IPS-15b (cell line): ENCODE measurements around the gene CTR9.

Experiments used
- H3K27me3 ChIP-seq: one replicate; pipeline ENCODE4 v1.6.1; 2013; ENCODE audit warnings: low read length; ENCODE audit not compliant: control insufficient read depth, insufficient read depth
- H3K36me3 ChIP-seq: one replicate; pipeline ENCODE4 v1.6.1; 2013; ENCODE audit warnings: low read length; ENCODE audit not compliant: control insufficient read depth, insufficient read depth
- H3K4me1 ChIP-seq: one replicate; pipeline ENCODE4 v1.6.1; 2013; ENCODE audit warnings: mild to moderate bottlenecking, low read length; ENCODE audit not compliant: control insufficient read depth, insufficient read depth
- H3K4me3 ChIP-seq: one replicate; pipeline ENCODE4 v1.5.1; 2013; ENCODE audit warnings: low read depth, low read length
- H3K9ac ChIP-seq: one replicate; pipeline ENCODE4 v1.6.1; 2013; ENCODE audit warnings: low read depth, mild to moderate bottlenecking, low read length
- H3K9me3 ChIP-seq: one replicate; pipeline ENCODE4 v1.6.1; 2013; ENCODE audit warnings: mild to moderate bottlenecking, low read length; ENCODE audit not compliant: control insufficient read depth, insufficient read depth

The CTR9 gene

DNA sequence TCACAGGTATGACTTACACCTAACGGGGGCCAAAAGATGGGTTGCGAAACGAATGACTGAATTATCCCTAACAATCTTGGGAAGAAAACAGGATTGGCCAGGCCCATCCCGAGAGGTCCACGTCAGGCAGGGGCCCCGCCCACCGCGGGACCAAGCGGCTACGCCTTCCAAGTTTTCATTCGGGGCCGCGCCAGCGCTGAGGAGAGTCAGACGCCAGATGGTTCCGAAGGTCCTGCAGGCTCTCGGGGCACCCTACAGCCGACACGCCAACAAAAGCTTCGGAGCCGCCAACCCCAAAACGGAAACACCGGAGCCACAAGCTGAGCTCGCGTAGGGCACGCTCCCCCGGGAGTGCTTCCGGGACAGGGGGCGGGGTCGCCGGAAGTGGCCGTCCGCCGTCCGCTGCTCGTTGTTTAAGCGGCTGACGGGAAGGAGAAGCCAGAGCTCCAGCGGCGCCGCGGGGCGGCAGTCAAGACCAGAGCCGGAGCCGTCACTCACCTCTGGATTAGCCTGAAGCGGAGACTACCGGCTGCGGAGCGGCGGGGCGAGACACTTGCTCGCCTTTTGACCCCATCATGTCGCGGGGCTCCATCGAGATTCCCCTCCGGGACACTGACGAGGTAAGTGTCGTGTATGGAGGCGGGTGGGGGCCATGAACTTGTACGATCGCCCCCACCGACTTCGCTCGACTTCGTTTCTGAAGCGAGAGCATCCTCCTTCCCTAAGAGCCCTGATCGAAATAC, at the start of gene CTR9:
Gene CTR9, plus strand, starts transcription at position 409 of the 743 bp plus-strand sequence. Its CDS starts 167 bp downstream, at position 576.
- Histone ChIP-seq H3K4me3 (peak within 1 kb of the TSS; percentile 97), H3K9me3 (no peaks in the 10 kb centered on the region), H3K9ac (peak within 1 kb of the TSS; percentile 82), H3K27me3 (no peaks in the 10 kb centered on the region), H3K4me1 (peaks cover 6% of the 10 kb centered on the region), H3K36me3 (peaks cover 4% of the 10 kb centered on the region)

DNA sequence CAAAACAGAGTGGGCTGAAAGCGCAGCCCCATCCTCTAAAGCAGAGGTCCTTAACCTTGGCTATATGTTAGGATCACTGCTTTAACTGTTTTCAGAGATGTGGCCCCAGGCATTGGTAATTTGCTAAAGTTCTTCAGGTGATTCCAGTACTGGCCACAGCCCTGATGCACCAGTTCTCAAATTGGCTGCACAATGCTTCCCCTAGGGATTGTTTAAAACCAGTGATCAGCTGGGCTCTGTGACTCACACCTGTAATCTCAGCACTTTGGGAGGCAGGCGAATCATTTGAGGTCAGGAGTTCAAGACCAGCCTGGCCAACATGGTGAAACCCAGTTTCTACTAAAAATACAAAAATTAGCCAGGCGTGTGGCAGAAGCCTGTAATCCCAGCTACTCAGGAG, 49.1 kb upstream of the CTR9 start:
- H3K9me3 ChIP-seq = peaks cover 4% of the 10 kb centered on the region

DNA sequence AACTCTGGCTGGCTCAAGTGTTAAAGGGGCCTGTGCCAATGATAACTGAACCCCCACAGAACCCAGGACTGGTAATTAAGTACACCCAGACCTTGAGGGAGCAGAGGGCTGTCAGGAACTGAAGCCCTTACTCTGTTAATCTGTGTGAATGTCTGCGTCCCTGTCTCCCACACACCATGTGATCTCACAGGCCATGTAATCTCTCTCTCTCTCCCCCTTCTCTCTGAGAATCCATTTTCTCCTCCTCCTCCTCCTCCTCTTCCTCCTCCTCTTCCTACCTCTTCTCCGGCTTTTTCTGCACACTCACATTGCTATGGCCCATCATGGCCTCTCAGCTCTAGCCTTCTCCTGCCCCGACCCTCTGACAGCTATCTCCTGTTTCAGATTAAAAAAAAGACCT, 42.9 kb upstream of the CTR9 start:
- Histone ChIP-seq H3K4me1 (no peaks in the 10 kb centered on the region), H3K4me3 (no peak overlapping the region), H3K9ac (no peak overlapping the region), H3K27me3 (no peaks in the 10 kb centered on the region), H3K36me3 (no peaks in the 10 kb centered on the region), H3K9me3 (no peaks in the 10 kb centered on the region)

More for the DNA sequence above, 49.1 kb upstream of the CTR9 start:
- Histone ChIP-seq H3K27me3 (no peaks in the 10 kb centered on the region), H3K9ac (no peak overlapping the region), H3K4me3 (no peak overlapping the region), H3K4me1 (no peaks in the 10 kb centered on the region), H3K36me3 (no peaks in the 10 kb centered on the region)

DNA sequence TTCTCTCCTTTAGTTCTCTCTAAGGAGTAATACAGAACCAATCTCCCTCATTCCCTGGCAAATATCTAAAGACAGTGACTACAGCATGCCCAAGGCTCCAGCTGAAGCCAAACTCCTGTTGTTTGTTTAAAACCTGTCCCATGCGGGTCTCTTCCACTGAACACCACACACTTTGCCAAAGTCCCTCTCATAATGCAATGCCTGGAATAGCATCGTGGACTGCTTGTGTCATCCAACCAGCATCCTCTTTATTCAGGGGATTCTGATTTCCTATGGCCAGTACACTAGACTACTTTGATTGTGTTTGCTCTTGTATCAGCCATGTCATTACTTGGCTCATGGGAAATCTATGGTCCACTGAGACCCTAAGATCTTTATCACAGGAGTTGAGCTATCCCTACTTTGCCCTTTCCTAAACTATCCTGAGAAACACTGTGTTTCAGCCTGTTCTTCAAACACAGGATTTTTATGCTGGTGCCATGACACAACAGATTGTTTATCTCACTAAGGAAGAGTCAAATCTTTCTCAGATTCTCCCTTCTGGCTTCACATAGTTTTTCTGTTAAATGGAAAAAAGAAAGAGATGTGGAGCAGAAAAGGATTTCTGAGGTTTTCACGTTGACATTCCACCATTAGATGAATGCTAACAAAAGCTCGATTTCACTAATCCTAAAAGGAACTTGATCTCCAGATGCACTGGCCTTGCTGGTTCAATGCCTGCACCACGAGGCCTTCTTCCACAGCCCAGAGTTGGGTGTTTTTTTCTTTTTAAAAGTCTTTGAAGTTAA, 41.6 kb upstream of the CTR9 start:
- Histone ChIP-seq H3K4me3 (no peak overlapping the region), H3K27me3 (no peaks in the 10 kb centered on the region), H3K36me3 (no peaks in the 10 kb centered on the region), H3K9ac (no peak overlapping the region), H3K4me1 (no peaks in the 10 kb centered on the region), H3K9me3 (no peaks in the 10 kb centered on the region)

DNA sequence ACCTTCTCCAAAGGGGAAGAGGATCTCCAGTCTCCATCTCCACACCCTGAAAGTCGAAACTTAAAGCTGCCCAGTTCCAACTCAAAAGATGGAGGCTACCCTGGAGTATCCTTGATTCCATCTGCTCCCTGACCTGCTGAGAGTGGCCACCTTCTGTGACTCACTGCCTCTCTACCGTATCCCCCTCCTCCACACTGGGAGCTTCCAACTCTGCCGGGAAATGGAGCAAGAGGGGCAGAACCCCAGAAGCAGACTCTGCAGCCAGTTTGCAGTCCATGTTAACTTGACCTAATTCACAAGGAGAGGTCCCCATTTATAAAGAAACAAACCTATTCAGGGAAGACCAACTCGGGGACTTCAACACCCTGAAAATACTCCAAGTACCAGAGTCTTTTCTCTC, 35.5 kb upstream of the CTR9 start:
- no peak overlapping the region for H3K9ac ChIP-seq
- H3K9me3 ChIP-seq = no peaks in the 10 kb centered on the region
- H3K4me1 ChIP-seq = no peaks in the 10 kb centered on the region
- no peak overlapping the region for H3K4me3 ChIP-seq
- H3K36me3 ChIP-seq = no peaks in the 10 kb centered on the region
- H3K27me3 ChIP-seq = no peaks in the 10 kb centered on the region

DNA sequence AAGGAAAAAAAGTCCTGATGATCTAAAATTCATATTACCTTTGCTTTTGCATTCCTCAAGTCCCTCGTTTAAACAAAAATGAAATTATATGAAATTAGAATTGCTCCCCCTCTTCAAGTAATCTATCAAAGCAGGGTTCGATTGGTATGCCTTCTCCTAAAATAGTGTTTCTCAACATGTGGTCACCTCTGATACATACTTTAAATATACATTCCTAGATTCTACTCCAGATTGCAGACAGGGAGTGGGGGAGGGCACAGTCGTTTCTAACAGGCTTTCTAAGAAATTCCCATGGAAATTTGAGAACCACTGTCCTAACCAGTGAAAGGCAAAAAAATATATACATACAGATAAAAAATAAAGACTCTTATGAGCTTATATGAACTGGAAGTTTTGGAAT, 34.9 kb upstream of the CTR9 start:
- H3K4me1 ChIP-seq = no peaks in the 10 kb centered on the region
- H3K36me3 ChIP-seq = no peaks in the 10 kb centered on the region
- no peaks in the 10 kb centered on the region for H3K27me3 ChIP-seq
- no peak overlapping the region for H3K4me3 ChIP-seq
- H3K9ac ChIP-seq = no peak overlapping the region
- H3K9me3 ChIP-seq = no peaks in the 10 kb centered on the region

DNA sequence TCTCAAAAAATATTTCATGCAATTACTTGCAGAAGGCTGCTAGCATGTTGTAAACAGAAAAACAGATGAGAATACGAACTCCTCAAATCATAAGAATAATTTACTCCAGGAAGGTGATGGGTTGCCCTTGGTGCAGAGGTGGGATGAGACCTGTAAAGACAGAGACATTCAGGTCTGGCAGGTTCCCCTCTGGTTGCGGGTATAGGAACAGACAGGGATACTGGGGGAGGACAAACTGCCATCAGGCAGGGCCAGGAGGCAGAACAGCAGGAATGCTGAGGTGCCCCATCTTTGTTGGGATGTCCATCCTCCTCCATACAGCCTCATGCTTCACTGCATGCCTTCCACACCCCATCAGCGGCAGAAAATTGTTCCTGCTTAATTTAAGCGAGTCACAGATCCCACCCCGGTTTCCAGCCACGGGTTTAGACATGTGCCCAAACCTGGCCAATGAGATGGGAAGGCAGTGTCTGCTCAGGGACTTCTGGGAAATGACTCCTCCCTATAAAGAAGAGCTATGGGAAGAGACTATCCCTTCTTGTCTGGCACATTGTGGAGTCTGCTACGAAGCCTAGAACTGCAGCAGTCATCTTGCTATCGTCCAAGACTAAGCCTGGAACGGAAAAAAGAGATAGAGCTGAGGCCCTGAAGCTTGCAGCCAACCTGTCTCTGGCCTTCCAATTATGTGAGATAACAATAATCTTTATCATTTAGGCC, 34.3 kb upstream of the CTR9 start:
- Histone ChIP-seq H3K36me3 (no peaks in the 10 kb centered on the region), H3K9me3 (no peaks in the 10 kb centered on the region), H3K4me1 (no peaks in the 10 kb centered on the region), H3K27me3 (no peaks in the 10 kb centered on the region), H3K4me3 (no peak overlapping the region), H3K9ac (no peak overlapping the region)

DNA sequence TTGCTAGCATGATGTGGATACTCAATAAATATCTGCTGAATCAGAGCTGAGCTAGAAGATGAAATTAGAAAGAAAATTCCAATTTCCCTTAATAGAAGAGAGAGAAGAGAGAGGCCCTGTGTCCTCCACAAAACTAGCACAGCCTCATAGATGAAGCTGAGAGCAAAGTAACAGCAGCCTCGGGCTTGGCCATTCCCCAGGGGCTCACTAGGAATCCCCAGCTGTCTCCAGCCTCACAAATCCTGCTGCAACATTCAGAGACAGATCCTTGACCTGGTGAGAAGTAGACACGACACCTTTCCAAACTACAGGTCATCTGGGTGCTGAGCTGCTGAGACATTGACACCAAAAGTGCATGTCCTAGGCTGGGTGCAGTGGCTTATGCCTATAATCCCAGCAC, 31.4 kb upstream of the CTR9 start:
- H3K4me3 ChIP-seq = no peak overlapping the region
- H3K9me3 ChIP-seq = no peaks in the 10 kb centered on the region
- H3K9ac ChIP-seq = no peak overlapping the region
- H3K36me3 ChIP-seq = no peaks in the 10 kb centered on the region
- no peaks in the 10 kb centered on the region for H3K27me3 ChIP-seq
- no peaks in the 10 kb centered on the region for H3K4me1 ChIP-seq

DNA sequence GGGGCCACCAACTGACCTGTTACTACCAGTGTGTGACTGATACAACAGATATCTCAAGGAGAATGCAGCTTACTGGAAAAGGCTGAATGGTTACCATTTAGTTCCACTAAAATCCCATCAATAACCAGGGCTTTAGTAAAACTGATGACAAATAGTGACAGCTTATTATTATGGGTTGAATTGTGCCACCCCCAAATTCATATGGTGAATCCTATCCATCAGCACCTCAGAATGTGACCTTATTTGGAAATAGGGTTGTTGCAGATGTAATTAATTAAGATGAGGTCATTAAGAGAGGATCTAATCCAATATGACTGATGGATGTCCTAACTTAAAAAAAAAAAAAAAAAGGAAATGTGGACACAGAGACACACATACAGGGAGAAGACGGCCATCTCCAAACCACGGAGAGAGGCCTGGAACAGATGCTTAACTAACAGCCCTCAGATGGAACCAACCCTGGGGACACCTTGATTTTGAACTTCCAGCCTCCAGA, 30.1 kb upstream of the CTR9 start:
- Histone ChIP-seq H3K9ac (no peak overlapping the region), H3K4me1 (no peaks in the 10 kb centered on the region), H3K4me3 (no peak overlapping the region), H3K9me3 (no peaks in the 10 kb centered on the region), H3K36me3 (no peaks in the 10 kb centered on the region), H3K27me3 (no peaks in the 10 kb centered on the region)

DNA sequence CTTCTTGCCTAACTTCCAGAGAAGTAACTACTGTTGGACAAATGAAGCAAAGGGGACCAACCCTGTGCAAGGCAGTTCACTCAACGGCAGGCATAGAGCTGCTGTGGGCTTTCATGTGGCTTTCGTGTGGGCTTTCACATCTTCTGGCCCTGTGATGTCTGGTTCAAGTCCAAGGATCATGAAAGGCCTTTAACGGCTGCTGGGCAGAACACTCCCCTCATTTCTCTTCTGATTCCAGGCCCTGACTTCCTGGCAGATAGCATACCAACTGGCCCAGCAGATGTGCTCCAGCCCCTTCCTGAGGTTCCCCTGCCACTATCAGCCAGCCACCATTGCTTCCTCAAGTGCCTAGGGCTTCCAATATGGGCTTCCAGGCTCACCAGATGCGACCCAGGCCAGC, 28.7 kb upstream of the CTR9 start:
- Histone ChIP-seq H3K36me3 (no peaks in the 10 kb centered on the region), H3K27me3 (no peaks in the 10 kb centered on the region), H3K9me3 (no peaks in the 10 kb centered on the region), H3K4me1 (no peaks in the 10 kb centered on the region), H3K4me3 (no peak overlapping the region), H3K9ac (no peak overlapping the region)

DNA sequence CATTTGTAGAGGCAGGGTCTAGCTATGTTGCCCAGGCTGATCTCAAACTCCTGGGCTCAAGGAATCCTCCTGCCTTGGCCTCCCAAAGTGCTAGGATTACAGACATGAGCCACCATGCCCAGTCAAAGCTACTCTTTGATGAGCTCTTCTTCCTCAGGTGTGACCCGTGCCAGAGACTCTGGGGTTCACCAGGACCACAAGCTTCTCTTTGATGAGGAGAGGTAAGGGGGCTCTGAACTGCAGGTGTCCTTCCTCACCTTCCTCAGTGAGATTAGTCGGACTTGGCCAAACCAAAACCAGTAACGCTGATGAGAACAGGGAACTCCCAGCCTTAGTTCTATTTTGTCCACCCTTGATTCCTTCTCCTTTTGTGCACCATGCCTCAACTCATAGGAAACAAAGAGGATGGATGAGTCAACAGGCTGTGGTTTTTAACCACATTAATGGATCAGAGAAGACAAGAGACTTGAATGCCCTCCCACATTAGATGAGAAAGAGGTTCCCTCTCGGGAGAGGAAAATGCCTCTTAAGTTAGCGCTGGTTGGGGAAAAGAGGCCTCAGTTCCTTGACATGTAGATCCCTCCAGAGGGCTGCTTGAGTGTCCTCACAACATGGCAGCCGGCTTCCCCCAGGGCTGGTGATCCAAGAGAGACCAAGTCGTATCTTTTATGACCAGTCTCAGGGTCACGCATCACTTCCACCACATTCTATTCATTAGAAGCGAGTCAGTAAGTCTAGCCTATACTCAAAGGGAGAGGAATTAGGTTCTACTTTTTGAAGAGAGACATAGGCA, 25.7 kb upstream of the CTR9 start:
- Histone ChIP-seq H3K4me3 (no peak overlapping the region), H3K27me3 (no peaks in the 10 kb centered on the region)

More for the DNA sequence above, 25.7 kb upstream of the CTR9 start:
- peaks cover 4% of the 10 kb centered on the region for H3K4me1 ChIP-seq
- no peak overlapping the region for H3K9ac ChIP-seq
- no peaks in the 10 kb centered on the region for H3K9me3 ChIP-seq
- H3K36me3 ChIP-seq = no peaks in the 10 kb centered on the region
